Occipital lobe (tissue), 2 donors: ENCODE data around the gene PRELP. TPM values are rescaled to one million over a fixed set of nuclear protein-coding genes. Genes with fewer than 3 reads are reported as not detected.

Experiments
- DNase-seq: peaks from one replicate; lab custom pipeline; 2025; lab: John Stamatoyannopoulos, UW
- total RNA-seq: library from RNA; depleted of rRNA; stranded (reverse); fragments of >200 nt; gene quantifications from one replicate; pipeline ENCODE4 v1.2.3, GENCODE V29; 2014

Gene PRELP
- total RNA-seq, 1 donor from 2014 or later = 0.16 TPM

DNA sequence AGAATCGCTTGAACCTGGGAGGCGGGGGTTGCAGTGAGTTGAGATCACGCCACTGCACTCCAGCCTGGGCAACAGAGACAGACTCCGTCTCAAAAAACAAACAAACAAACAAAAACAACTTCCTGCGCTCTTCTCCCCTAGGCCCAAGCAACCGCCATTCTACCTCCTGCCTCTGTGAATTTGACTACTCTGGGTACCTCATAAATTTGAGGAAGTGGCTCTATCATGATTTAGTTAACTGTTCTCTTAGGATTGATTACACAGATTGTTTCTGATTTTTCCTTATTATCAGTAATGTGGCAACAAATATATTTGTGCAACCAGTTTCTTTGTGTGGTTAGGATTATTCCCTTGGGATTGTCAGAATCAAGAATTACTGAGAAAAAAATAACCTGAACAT lies 48.1 kb downstream of the PRELP start:
- no peak for DNase-seq

DNA sequence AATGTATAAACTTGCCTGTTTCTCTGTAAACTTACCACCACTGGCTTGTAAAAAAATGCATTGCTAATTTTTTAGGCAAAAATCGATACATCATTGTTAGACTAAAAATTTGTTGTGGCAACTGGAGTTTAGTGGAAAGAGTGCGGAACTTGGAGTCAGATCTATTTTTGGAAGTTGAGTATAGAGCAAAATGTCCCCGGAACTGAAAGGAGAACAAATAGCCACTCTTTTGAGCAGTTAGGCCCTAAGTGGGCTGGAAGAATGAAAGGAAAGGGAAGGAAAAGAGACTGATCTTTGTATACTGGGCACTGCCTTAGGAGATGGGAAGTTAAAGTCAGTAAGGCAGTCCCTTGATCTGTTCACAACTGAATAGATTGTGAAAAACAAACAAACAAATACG lies 48.5 kb downstream of the PRELP start:
- DNase-seq = no peak

DNA sequence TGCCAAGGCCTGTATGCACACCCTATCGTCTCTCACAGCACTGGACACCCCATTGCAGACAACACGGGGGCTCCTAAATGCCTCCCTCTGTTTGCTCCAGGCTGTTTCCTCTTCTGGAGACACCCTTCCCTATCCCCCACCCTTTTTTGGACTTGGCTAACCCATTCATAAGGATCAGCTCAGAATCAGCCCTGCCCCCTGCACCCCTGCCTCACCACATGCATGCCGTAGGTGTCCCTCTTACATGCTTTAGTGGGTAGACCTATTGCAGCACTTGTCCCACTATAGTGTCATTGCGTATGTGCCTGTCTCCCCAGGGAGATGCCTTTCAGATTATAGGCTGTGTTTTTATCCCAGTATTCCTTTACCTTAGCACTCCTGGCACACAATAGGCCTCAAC lies 49.2 kb downstream of the PRELP start:
- no peak for DNase-seq

DNA sequence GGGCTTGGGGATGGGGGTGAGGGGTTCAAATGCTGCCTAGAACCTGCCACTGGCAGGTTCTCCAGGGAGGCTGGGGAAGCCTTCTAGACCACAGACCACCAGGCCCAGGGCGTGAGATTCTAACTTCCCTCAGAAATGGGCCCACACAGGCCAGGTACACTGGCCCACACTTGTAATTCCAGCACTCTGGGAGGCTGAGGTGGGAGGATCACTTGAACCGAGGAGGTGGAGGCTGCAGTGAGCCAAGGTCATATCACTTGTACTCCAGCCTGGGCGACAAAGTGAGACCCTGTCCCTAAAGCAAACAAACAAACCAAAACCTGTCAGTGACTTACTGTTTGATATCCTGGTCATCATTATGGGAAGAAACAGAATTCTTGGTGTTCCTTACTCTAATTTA lies 50.1 kb downstream of the PRELP start:
- DNase-seq = no peak

DNA sequence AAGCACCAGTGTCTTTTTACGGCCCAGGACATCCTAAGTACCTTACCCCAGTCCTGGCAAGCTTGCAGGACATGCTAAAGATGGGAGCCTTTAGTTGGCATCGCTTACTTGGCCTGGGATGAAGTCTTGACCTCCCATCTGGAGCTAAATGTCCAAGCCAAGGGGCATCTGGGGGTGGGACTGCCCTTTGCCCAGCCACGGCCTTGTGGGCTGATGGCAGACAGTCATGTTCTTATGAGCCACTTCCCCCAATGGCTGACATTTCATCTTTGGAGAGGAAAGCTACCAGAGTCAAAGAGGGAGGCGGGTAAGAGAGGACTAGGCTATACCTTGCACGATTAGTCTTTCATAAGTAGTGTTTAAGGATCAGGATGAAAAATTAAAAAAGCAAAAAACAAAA lies 50.5 kb downstream of the PRELP start:
- DNase-seq = no peak

DNA sequence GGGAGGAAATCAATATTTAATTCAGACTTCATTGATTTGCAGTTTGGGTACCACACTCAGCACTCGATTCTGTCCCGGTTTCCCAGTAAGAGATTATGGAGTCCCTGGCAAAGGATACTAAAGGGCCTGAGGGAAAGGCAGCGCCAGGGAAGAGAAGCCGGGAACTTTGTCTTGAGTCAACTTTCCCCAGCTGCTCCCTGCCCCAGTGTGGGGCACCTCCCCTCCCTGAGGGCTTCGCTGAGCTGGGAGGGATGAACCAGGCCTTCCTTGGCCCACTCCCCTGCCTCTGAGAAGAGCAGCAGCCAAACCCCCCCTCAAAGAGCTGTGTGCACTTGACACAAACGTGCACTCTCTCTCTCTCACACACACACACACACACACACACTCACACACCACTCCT lies 51.0 kb downstream of the PRELP start:
- no peak for DNase-seq

DNA sequence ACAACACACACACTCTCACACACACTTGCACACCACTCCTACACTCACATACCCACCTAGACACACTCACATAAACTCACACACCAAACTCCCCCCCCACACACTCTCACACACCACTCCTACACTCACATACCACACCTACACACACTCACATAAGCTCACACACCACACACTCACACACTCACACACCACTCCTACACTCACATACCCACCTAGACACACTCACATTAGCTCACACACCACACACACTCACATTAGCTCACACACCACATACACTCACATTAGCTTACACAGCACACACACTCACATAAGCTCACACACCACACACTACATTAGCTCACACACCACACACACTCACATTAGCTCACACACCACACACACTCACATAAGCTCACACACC lies 51.4 kb downstream of the PRELP start:
- no peak for DNase-seq

DNA sequence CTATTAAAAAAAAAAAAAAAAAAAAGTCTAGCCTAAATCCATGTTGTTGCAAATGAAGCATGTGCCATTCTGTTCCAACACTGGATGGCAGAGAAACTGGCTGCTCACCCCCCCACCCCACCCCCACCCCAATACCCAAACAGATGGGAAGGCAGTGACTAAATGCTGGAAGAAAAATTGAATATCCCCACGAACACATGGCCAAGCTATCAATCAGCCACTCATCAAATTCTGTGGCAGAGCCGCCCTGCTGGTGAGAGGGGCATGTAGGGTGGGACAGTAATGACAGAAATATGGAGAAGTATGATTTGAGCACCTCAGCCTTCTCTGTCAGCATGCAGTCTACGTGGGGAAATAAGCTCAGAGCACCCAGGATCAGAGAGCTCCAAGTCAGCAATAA lies 52.5 kb downstream of the PRELP start:
- no peak for DNase-seq

DNA sequence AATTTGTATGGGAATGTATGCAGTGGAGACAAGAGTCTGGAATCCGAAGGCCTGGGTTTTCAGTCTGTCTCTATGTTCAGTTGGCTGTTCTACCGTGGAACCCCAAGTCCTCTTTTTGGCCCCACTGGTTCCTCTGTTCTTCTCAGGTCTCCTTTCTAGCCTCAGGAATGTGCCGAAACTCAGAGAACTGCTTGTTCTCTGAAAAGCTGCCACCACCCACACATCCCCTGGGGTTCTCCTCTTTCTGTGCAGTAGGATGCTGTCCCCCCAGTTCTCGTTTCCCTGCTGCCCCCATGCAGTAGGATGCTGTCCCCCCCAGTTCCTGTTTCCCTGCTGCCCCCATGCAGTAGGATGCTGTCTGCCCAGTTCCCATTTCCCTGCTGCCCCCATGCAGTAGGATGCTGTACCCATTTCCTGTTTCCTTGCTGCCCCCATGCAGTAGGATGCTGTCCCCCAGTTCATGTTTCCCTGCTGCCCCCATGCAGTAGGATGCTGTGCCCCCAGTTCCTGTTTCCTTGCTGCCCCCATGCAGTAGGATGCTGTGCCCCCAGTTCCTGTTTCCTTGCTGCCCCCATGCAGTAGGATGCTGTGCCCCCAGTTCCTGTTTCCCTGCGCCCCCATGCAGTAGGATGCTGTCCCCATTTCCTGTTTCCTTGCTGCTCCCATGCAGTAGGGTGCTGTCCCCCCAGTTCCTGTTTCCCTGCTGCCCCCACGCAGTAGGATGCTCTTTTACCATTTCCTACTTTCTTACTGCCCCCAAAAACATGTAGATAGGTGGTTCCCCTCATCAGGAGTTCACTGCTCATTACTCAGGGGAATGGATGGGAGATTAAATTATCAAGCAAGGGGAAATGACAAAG lies 53.6 kb downstream of the PRELP start:
- no peak for DNase-seq

DNA sequence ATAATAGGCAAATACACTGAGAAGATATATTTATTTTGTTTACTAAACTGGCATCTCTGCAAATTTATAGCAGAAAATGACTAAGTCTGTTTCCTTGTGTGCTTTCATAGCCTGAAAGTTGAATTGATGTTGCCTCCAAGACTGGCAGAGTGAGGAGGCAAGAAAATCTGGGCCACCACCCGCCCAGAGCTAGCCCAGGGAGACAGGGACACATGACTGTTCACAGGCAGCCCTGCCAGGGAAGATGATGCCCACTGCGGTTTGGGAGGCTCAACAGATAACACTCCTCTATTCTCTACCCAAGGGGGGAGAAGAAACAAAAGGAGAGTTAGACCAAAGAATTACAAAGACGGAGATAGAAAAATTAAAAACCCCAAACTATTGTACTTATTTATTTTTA lies 55.5 kb downstream of the PRELP start:
- no peak for DNase-seq

DNA sequence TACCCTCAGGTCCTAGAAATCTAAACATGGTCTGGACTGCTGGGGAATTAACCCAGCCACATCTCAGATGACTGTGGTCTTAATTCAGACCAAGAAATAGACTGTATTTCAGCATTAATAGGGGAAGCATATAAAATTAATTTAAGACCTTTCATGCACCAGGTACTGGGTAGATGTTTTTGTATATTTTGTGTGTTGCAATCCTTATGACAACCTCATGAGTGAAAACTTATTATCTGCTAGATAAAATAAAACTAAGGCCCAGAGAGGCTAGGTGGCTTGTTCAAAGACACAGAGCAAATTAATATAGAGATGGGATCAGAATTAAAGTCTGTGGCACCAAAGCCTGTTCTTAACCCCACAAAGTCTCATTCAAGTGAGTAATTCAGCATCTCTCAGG lies 58.4 kb downstream of the PRELP start:
- DNase-seq = no peak

DNA sequence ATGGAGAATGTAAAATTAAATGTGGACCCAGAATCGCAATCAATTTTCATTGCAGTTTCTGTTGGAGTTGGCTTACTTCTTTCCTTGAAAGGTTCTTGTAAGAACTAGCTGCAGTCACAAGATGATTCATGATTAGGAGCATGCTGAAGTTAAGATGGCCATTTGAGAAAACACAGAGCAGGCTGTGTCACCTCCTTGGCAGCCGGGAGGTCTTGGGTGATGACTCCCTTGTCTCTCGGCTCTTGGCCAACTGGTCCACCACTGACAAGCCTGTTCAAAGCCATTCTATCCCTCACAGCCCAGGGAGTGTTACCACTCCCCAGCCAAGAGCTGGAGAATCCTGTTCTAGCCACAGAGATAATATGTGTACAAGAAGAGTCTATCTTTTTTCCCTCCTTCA lies 58.9 kb downstream of the PRELP start:
- DNase-seq = no peak

DNA sequence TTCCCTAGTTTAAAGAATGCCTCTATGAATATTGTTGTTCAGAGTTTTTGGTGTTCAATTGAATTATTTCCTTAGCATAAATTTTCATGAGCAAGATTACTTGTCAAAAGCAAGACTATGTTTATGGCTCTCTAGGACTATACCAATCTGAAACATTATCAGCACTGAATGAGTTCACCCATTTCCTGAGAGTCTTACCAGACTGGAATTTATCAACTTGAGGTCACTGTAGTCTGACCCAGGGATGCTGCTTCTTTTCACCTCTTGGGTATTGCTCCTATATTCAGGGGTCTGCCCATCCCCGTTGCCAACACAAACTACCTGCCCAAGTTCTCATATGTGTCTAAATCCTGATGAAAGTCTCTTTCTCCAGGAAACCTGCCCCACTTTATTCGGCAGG lies 61.0 kb downstream of the PRELP start:
- no peak for DNase-seq

DNA sequence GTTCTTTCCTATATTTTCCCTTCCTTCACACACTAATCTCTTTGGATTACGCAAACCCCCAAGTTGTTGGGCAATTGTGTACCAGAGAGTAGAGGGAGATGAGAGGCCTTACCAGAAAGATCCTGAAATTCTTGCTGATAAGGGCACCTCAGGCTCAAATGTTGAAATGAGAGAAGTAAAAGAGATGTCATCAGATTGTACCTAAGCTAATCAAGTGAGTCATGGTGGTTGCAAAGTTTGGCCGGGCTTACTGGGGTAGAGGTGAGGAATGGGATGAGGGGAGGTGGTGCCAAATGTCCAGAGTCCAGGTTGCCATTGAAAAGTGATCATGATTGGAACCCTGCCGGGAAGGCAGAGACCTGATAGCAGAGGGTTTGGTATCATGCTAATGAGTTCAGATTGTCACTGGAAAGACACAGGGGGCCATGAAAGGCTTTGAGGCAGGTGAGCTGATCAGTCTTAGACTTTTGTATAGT lies 61.4 kb downstream of the PRELP start:
- no peak for DNase-seq

DNA sequence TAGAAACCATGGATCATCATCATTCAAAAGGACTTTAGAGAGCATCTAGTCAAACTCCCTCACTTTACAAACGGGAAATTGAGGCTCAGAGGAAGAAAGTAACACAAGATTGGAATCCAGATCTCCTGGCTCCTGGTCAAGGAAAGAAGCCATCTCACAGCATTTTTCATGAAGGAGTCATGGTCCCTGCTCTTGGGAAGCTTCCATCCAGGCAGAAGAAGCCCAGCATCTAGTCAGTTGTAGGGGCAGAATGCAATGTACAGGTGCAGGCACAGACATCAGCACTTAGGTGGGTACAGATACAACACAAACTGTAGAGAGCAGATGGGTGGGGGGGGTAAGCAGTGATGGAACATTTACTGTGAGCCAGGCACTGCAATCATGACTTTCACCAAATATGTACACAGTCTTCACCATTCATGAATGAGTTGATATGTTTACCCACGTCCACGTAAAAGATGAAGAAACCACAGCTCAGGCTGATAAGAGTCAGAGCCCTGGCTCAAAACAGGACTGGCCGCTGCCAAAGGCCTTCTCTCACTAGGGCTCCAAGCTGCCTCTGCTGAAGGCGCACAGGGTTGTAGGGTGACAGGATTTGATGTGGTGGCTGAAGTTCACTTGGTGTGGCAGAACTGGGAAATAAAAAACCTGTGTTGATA lies 62.3 kb downstream of the PRELP start:
- no peak for DNase-seq

DNA sequence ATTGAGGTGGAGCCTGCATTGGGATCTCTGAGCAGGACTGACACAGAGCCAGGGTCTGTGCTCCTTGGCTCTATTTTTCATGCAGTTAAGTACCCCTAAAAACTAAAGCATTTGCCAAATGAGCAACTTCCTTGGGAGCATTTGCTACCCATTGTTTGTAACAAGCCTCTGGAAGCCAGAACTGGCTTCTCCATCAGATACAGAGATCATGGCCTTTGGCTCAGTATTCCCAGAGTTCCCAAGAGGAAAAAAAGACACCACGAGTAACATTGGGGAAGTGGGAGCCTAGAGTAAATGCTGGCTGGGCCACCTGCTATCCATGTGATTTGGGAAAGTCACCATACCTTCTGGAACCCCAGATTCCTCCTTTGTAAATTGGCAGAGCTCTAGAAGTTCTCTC lies 63.1 kb downstream of the PRELP start:
- DNase-seq = no peak

DNA sequence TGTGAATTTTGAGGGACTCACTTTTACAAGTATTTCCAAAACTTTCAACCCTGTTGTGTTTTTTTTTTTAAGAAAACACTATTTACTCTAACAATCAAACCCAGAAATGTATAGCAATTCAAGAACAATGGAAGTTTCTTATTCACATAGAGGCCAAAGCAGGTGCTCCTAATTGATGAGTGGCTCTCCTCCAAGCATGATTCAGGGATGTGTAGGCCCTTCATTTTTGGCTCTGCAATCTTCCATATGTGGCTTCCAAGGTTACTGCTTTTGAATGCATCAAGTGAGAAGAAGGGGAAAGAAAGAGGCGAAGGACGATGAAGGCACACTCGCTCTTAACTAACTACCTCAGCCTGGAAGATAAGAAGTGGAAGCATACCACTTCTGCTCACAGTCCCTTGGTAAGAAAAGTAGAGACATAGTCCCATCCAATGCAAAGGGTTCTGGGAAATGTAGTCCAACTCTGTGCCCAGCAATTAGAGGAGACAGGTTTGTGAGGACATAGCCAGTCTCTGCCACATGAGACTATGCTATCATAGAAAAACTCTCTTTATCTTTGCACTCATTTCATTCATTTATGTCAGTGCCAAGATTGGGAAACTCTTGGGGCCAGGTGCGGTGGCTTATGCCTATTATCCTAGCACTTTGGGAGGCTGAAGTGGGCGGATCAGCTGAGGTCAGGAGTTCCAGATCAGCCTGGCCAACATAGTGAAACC lies 64.4 kb downstream of the PRELP start:
- DNase-seq = no peak

Other genes starting within 250 kb of the PRELP start
- gene CHIT1, start 246.1 kb upstream of the PRELP start, total RNA-seq = not detected
- 13.9 TPM for gene BTG2, start 170.3 kb upstream of the PRELP start, total RNA-seq
- 1.1 TPM for gene FMOD, start 124.7 kb upstream of the PRELP start, total RNA-seq
- not detected for gene OPTC, start 18.3 kb downstream of the PRELP start, total RNA-seq
- 35.2 TPM for gene ATP2B4, start 151.0 kb downstream of the PRELP start, total RNA-seq